Islet precursor cell (in vitro differentiated cells): ENCODE measurements around the gene KCNAB3.

Experiments used
- DNase-seq: peaks from one replicate; pipeline ENCODE4 v3.0.0-alpha.2; 2018

The KCNAB3 gene

DNA sequence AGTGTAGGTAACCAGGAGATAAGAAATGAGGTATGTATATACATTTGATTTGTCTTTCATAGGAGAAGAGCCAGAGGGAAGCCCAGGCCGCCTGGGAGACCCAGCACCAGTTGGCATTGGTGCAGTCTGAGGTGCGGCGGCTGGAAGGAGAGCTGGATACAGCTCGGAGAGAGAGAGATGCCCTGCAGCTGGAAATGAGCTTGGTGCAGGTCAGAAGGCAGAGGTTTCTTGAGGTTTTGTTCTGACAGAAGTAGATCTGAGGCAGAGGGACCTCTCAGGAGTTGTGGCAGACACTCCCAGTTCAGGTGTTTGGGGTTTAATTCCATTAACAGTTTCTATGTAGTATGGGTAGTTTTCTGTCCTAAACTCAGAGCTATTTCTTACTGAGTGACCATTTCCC, 10.4 kb upstream of the KCNAB3 start:
- DNase-seq, result no peak

DNA sequence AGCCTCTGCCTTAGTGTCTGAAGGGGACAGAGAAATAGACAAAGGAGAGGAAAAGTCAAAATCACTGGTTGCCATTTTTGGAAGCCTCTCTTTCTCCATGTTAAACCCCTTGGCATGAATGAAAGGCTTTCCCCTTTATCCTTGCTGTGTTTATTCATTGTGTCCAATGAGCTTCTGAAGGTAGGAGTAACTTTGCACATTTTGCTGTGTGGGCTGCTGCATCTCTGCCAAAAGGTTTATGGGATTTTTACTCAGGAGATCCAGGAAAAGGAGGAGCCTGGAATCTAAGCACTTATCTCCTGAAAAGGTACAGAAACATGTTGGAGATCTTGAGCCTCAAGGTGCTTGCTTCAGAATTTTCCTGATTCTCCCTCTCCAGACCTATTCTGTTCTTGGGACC, 6.2 kb upstream of the KCNAB3 start:
- no peak for DNase-seq

DNA sequence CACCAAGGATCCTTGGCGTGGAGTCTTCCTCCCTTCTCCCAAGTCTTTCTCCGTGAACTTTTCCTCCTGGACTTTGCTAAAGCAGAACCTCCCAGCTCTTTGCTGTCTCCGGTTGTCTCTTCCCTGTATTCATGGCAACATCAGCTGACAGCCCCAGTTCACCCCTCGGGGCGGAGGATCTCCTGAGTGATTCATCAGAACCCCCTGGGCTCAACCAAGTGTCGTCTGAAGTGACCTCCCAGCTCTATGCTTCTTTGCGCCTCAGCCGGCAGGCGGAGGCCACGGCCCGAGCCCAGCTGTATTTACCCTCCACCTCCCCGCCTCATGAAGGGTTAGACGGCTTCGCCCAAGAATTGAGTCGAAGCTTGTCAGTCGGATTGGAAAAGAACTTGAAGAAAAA, 3.3 kb upstream of the KCNAB3 start:
- peak; percentile 87 for DNase-seq

DNA sequence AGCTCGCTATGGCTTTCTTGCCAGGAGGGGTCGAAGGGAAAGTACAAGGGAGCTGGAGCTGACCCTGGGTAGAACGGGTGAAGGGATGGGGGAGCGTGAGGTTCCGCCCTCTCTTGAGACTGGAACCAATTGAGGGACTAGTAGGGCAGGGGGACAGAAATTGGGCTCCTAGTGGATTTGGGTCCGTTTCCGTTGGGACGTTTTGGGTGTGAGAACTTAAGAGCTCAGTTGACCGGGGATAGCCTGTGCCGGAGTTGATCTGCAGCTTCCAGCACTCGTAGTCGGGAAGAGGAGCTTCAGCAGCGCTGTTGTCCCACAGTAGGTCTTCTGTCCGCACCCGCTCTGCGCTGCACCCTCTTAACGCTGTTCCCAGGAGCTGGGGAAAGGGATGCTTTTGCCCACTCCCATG, 2.8 kb upstream of the KCNAB3 start:
- peak; percentile 73 for DNase-seq

DNA sequence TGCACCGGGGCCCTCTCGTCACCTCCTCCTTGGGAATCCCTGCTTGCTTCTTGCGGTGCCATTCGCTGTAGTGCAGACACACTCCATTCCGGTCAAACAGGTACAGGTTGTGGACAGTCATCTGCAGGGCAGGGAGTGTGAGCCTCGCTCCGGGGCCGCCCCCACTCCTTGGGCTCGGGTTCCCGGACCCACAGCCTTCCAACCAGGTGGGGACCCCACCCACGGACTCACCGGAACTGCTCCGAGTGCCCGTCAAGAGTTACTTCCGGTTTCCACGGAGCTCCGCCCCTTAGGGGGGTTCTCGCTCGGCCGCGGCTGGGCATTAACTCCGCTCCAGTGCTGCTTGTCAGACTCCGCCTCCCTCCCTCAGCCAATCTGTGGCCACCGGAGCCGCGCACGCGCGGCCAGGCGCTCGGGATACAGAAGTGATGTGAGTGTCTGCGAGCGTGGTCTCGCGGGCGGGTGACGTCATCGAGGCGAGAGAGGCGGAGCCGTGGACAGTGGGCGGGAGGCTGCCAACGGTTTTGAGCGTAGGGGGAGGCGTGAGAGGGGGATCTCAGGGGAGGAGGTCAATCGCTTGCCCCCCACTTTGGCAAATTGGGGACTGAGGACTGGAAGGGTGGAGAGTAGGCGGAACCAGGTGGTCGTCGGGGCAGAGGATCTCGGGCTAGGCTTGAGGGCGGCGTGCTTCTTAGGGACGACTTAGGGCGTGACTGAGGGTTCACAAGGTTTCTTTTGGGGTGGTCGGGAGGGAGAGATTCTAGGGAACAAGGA, 2.2 kb upstream of the KCNAB3 start, which contains the start of the genes CNTROB and TRAPPC1:
CNTROB (plus strand) TSS at position 498 of the 774 bp plus-strand sequence. CDS start 874 bp downstream, outside the sequence.
TRAPPC1 (minus strand) TSS at position 238 of the 774 bp plus-strand sequence; CDS start at position 121, 117 bp downstream.
- peak; percentile 100 for DNase-seq

DNA sequence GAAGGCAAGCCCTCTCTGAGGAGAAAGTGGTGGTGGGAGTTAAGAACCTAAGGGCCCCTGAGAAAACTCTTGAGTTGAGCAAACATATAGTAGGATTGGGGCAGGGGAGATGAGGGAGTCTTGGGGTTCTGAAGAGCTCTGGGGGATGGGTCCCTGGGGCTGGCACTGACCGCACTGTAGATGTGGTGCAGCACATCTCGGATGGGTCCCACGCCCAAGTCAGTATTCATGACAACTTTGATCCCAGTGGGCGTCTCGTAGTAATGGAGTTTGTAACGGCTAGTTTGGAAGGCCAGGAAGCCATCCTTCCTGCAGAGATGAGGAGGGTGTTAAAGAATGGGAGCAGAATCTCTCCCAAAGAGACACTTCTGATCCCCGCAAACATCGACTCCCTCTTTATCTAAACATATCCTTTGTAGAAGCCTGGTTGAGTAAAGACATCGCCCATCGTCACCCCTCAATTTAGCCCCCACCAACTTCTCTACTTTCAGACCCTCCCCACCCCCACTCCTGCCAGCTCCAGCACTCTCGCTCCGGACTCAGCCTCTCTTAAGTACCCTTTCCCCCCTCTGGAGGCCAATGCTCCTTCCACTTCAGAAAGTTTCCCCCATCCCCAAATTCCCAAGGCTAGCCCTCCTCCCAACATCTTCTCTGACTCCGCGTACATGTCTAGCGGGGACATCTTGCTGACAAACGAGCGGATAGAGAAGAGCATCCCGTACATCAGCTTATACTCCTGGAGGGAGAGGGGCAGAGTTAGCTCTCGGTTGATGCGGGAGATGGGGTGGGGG, 1.4 kb upstream of the KCNAB3 start:
- DNase-seq, result no peak

DNA sequence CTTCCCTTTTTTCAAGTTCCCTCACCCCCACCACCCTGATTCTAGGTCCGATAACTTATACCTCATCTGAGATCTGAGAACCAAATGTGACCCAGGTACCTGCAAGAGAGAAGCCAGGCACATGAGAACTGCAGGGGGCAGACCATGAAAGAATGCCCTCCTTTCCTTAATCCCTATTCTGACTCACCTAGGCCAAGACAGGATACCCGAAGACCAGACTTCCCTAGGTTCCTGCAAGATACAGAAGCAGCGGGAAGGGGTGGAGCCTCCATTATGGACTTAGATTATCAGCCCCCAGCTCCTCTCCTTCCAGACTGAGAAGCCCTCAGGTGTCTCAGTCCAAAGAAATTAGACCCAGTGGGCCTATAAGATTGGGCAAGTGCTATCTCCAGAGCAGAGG, 2.1 kb downstream of the KCNAB3 start:
- DNase-seq, result no peak

DNA sequence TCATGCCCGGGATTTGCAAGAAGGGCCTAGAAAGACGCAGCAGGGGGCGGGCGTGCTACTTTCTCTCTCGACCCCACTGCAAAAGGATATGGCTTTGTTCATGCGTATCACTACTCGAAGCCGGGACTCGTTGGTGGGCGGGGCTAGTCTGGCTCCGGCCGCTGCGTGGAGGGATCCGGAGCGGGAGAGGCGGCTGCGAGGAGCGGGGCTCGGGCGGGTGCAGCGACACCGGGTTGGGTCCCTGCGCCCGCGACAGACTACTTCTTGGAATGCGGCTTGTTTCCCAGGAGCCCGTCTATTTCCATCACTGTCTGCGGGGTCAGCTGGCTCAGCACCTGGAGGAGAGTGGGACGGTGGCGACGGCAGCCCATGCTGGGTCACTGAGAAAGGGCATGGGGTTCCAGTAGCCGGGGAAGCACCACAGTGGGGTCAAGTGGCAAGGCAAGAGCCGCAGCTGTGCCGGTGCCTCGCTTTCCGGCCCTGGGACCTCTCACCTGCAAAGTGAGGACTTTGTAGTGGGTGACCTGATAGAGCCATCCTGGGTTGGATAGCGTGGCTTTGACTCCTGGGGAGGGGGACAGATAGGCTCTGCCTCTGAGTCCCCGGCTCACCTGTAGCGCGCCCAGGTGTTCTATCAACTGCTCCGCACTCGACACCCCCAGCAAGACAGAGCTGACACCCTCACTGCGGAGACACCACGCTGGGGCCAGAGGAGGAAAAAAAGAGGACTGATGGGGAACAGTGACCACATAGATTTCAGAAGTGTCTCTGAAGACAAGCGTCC, 6.6 kb downstream of the KCNAB3 start:
- peak; percentile 91 for DNase-seq

DNA sequence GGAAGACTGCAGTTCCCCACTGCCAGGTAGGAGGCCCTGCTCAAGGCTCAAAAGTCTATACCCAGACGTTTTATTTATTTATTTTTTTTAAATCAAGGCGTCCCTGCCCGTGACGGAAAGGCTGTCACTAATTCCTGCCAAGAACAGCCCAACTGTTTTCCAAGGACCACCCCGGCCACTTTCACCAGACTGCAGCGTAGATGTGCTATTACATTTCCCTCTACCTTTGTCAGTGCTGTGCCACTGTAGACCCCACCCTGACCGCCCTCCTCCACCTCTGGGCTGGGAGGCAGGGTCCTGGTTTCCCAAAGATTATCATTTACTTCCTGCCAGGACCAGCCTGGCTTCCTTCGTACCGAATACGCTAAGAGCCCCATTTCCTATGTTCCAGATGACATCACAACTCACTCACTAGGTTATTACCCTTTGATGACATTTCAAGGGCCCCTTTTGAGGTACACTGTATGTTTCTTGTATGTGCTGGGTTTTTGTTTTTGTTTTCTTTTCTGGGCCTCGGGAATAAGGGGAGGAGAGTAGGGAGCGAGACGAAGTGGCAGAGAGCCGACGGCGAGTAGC, 7.3 kb downstream of the KCNAB3 start:
- DNase-seq, result no peak

DNA sequence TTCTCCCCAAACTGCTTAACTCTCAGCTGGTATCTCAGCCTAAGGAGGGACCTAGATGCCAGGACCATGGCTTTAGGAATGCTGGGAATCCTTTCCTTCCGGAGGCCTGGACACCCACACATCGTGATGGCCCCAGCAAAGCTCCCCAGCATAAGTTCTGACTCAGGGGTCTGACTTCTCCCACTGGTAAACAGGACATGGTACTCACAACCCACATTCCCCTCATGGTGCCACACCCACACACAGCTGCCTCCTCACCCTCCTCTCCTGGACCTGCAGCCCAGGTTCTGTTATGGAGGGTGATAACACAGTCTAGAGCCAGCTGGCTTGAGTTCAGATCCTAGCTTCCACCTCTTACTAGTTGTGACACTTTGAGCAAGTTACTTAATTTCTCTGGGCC, 12.8 kb downstream of the KCNAB3 start:
- no peak for DNase-seq

DNA sequence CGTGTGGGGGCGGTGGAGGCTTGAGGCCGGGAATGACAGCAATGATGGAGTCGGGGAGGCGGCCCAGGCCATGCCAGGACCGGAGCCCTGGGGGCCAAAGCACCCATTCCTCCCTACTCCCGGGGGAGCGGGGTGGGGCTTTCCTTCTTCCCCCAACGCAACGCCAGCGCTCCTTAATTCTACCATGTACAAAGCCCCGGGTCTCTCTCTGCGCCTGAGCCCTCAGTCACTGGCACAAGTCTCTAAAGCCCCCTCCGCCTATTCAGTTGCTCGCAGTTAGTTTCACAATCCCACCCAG, 13.3 kb downstream of the KCNAB3 start:
- no peak for DNase-seq

DNA sequence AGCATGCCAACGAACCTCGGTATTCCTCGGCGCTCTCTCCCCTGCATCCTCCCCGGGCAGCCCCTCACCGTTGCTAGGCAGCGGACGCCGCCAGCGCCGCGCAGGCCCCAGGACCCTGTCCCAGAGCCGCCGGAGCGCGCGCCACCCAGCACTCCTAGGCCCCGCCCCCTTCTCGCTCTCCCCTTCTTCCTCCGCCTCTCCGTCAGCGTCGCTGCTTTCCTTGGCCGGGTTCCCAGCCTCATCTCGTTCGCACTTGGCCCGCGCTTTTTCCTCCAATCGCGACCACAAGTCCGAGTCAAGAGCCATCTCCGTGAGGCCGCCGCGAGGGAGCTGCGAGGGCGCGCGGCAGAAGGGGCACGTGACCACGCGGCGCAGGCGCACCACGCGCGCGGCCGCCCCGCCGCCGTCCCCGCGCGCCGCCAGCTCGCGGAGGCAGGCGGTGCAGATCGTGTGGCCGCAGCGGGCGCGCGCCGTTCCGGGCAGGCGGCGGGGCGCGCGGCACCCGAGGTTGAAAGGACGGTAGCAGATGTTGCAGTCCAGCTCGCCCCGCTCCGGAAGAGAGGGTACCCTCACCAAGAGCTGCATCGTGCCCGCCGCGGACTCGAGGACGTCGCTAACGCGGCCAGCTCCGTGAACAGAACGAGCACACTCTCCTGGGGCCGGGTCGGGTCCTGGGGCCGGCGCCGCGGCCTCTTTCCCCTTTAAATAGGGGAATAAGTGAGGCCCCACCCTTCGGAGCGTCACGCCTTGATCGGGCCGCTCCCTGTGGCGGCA, 13.9 kb downstream of the KCNAB3 start, which contains the start of gene RNF227:
RNF227 (minus strand) TSS at position 679 of the 774 bp plus-strand sequence; CDS start at position 585, 94 bp downstream.
- peak; percentile 94 for DNase-seq

DNA sequence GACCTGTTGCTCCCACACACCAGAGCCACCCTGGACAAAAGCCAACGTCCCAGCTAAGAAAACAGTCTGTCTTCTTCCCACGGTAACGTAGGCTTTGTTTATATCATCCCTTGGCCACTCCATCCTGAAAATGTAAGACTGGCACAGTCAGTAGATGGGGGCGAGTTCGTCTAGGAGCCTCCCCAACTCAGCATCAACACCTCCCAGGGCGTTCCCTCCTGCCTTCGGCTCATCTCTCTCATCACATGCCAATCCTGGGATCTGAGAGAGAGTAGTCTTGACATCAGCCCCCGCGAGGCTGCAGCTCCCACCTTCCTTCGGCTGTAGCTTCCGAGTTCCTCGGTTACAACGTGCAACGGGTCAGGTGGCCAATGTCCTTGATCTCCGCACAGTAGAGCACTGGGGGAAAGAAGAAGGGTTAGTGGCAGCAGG, 14.5 kb downstream of the KCNAB3 start:
- no peak for DNase-seq

DNA sequence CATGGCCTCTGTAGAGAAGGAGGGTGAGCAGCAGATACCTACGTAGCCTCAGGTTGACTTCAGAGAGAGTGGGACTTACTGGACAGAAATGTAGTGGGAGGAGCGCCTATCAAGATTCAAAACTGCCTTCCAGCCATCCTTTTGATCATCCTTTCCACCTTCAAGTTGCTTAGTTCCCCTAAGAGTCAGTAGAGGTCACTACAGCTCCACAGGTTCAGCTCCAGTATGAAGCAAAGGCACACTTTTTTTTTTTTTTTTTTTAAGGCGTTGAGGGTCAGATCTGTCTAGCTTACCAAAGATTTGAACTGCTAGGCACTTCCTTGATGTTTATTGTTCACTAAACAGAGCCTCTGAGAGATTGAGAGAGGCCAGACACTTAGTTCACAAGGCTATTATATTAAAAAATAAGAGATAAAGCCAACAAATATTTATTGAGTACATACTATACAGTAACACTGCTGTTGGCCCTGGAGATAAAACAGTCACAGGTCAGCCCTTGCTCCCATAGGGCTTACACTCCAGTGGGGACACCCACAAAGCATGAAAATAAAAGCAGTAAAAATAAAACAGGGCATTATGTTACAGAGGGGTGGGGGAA, 16.6 kb downstream of the KCNAB3 start:
- DNase-seq, result peak; percentile 84

DNA sequence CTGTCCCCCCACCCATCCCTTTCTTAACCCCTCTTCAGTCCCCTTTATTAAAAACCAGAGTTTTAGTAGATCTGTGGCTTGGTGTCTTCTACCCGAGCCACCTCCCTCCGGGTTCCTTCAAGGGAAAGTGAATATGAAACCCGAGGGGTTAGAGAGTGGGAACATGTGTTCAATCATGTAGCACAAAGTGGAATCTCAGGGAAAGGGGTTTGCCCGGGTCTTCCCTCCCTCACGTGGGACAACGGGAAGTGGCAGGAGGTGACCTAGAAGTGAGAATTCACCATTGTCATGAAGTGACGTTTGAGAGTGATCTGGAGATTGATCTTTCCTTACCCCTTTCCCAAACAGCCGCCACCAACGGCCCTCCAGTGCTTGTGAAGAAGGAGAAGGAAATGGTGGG, 18.5 kb downstream of the KCNAB3 start:
- no peak for DNase-seq

DNA sequence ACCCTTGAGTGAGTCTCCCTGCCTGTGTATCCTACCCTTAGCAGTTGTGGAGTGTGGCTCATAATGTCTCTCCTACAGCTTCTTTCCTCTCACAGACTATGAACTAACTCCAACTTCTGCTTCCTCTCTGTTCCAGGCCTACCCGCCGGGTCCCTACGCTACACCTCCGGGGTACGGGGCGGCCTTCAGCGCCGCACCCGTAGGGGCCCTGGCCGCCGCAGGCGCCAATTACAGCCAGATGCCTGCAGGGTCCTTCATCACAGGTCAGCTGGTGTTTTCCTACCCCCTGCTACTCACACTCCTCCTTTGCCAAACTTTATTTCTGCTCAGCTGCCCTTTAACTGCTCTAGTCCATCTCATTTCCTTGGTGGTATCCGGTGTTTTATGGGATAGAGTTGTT, 18.9 kb downstream of the KCNAB3 start:
- DNase-seq, result no peak

DNA sequence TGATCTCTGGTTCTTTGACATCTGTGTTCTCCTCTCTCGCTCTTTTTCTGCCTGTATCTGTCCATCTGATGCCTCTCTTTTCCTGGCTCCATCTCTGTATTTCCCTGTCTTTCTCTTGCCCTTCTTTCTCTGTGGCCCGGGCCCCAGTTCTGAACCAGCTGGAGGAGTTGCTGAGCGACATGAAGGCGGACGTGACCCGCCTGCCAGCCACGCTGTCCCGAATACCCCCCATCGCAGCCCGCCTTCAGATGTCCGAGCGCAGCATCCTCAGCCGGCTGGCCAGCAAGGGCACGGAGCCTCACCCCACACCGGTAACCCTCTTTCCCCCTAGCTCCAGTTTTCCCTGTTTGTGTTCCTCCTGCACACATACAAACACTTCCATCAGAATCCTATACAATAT, 19.4 kb downstream of the KCNAB3 start:
- DNase-seq, result no peak

DNA sequence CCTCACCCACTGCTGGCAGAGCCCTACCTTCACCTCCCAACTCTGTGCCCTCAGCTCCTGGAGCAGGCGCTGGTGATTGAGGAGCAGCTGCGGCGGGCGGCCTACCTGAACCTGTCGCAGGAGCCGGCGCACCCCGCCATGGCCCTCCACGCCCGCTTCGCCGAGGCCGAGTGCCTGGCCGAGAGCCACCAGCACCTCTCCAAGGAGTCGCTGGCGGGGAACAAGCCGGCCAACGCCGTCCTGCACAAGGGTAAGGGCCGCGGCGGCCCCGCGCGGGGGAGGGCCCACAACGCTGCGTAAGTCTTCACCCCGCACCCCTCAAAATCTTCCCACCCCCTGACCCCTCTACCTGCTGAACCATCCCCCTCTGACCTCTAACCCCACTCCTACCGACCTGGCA, 20.6 kb downstream of the KCNAB3 start:
- no peak for DNase-seq

DNA sequence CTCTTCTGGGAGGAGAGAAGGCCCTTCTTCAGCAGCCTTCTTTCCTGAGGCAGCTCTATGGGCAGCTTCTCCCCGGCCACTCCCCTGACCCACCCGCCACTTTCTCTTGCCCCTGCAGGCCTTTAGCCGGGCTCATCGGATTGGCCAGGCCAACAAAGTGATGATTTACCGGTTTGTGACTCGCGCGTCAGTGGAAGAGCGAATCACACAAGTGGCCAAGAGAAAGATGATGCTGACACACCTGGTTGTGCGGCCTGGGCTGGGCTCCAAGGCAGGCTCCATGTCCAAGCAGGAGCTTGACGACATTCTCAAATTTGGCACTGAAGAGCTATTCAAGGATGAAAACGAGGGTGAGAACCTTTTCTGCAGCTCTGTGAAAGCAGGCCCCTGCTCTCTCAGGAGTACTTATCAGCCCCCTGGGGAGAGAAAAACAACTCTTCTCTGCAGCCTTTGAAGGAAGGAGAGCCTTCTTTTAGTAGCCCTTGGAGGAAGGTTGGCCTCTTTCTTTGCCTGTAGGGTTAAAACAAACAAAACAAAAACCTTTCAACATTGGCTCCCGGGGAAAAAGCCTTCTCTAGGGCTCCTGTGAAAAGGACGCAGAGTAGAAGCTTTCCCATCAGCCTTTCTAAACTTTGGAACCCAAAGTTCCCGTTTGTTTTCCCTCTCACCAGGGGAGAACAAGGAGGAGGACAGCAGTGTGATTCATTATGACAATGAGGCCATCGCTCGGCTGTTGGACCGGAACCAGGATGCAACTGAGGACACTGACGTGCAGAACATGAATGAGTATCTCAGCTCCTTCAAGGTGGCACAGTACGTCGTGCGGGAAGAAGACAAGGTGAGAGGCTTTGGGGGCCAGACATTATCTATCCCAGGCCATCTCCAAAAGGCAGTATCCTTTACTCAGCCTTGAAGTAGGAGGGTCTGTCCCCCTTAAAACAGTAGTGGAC, 26.2 kb downstream of the KCNAB3 start:
- DNase-seq, result peak; percentile 71

DNA sequence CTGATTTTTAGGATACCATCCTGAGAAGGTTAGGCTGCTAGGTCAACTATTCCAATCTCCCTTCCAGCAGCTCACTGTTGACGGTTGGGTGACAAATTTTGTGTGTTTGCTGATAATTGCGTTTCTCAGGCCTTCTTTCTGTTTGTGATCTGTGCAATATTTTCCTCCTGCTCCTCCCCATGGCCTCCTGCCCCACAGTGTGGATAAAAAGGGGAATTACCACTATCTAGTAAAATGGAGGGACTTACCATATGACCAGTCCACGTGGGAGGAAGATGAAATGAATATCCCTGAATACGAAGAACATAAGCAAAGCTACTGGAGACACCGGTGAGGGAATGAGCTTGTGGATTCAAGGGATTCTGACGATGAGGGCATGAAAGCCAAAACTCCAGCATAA, 31.9 kb downstream of the KCNAB3 start:
- DNase-seq, result peak; percentile 48
